GM23338 (cell line): Measurements from ENCODE around the gene SYNE4. TPM values are rescaled to one million over a fixed set of nuclear protein-coding genes. Genes with fewer than 3 reads are reported as not detected.
A peak's percentile ranks its signal among the peaks of the same experiment; 100 is the strongest.

Source experiments
- ATAC-seq: fragments of 200-7000 bp; cut with Tn5 transposase; 3 replicates; pipeline ENCODE4 v1.9.1; 2020
- DNase-seq: peaks from one replicate; pipeline ENCODE4 v3.0.0-alpha.2; 2015; ENCODE audit warnings: low spot score
- H2AFZ ChIP-seq: fragments of 200-600 bp; sonication (generic); 2 replicates; pipeline ENCODE4 v1.8.0; 2016; ENCODE audit warnings: antibody characterized with exemption, mild to moderate bottlenecking, moderate library complexity
- H3F3A ChIP-seq: fragments of 200-600 bp; sonication (generic); replicated peaks from 2 replicates; pipeline ENCODE4 v1.8.0; 2017; ENCODE audit warnings: antibody characterized with exemption, mixed run types, low read depth
- H3K27ac ChIP-seq: fragments of 200-600 bp; sonication (generic); 2 replicates; pipeline ENCODE4 v1.6.1; 2016; ENCODE audit warnings: low read depth
- H3K27me3 ChIP-seq: fragments of 200-600 bp; sonication (generic); 2 replicates; pipeline ENCODE4 v1.8.0; 2016; ENCODE audit warnings: mild to moderate bottlenecking, mixed run types, moderate library complexity; ENCODE audit not compliant: insufficient read depth
- H3K36me3 ChIP-seq: fragments of 200-600 bp; sonication (generic); 2 replicates; pipeline ENCODE4 v1.8.0; 2016; ENCODE audit warnings: mild to moderate bottlenecking; ENCODE audit not compliant: insufficient read depth
- H3K4me1 ChIP-seq: fragments of 200-600 bp; sonication (generic); 2 replicates; pipeline ENCODE4 v1.8.0; 2016; ENCODE audit warnings: mild to moderate bottlenecking, moderate library complexity; ENCODE audit not compliant: insufficient read depth
- H3K4me2 ChIP-seq: fragments of 200-600 bp; sonication (generic); 2 replicates; pipeline ENCODE4 v1.7.1; 2017; ENCODE audit warnings: mixed run types
- H3K4me3 ChIP-seq: fragments of 200-600 bp; sonication (generic); 2 replicates; pipeline ENCODE4 v1.6.1; 2016; ENCODE audit warnings: mixed run types
- H3K79me2 ChIP-seq: fragments of 200-600 bp; sonication (generic); replicated peaks from 2 replicates; pipeline ENCODE4 v1.8.0; 2017; ENCODE audit warnings: mild to moderate bottlenecking; ENCODE audit not compliant: insufficient read depth
- H3K9me2 ChIP-seq: fragments of 200-600 bp; sonication (generic); 2 replicates; pipeline ENCODE4 v1.8.0; 2017; ENCODE audit not compliant: insufficient read depth
- H4K20me1 ChIP-seq: fragments of 200-600 bp; sonication (generic); replicated peaks from 2 replicates; pipeline ENCODE4 v1.8.0; 2017; ENCODE audit warnings: mild to moderate bottlenecking; ENCODE audit not compliant: insufficient read depth
- H3K27ac Mint-ChIP-seq: 2 replicates; pipeline ENCODE4 v1.8.0; 2020; ENCODE audit warnings: inconsistent platforms, mild to moderate bottlenecking, moderate library complexity, mixed read lengths
- H3K27me3 Mint-ChIP-seq: 3 replicates; pipeline ENCODE4 v1.8.0; 2022; ENCODE audit warnings: low read depth, mild to moderate bottlenecking, moderate library complexity, mixed read lengths, inconsistent platforms; ENCODE audit not compliant: insufficient read depth, poor library complexity
- H3K36me3 Mint-ChIP-seq: 3 replicates; pipeline ENCODE4 v1.8.0; 2021; ENCODE audit warnings: low read depth, mild to moderate bottlenecking, inconsistent platforms, moderate library complexity, mixed read lengths
- H3K4me1 Mint-ChIP-seq: 3 replicates; pipeline ENCODE4 v1.8.0; 2020; ENCODE audit warnings: mild to moderate bottlenecking, inconsistent platforms, mixed read lengths
- H3K4me3 Mint-ChIP-seq: 3 replicates; pipeline ENCODE4 v1.8.0; 2021; ENCODE audit warnings: moderate library complexity, mild to moderate bottlenecking, inconsistent platforms, mixed read lengths
- H3K9me3 Mint-ChIP-seq: 3 replicates; pipeline ENCODE4 v1.8.0; 2020; ENCODE audit warnings: moderate library complexity, mild to moderate bottlenecking, inconsistent platforms, mixed read lengths
- CREB1 ChIP-seq: fragments of 250-450 bp; sonication (Bioruptor Pico); IDR thresholded peaks from 2 replicates; pipeline ENCODE4 v1.5.0; 2020; ENCODE audit warnings: low read depth, mild to moderate bottlenecking, moderate library complexity
- CTCF ChIP-seq, 2 experiments: fragments of 200-600 bp in 1 of 2; sonication (generic) in 1 of 2; conservative IDR thresholded peaks; 2 replicates each; pipeline versions ENCODE4 v1.5.1 to v1.6.1; 2016 to 2017; ENCODE audit warnings: antibody characterized with exemption in 2 of 2, low read depth in 2 of 2, mild to moderate bottlenecking in 2 of 2, moderate library complexity in 1 of 2
- EZH2phosphoT487 ChIP-seq: fragments of 200-600 bp; sonication (generic); IDR thresholded peaks from one replicate; pipeline ENCODE4 v1.8.1; 2018; ENCODE audit warnings: antibody characterized with exemption; ENCODE audit not compliant: unreplicated experiment
- JUNB ChIP-seq: IDR thresholded peaks from one replicate; pipeline ENCODE4 v1.6.1; 2016; ENCODE audit warnings: antibody characterized with exemption; ENCODE audit not compliant: unreplicated experiment
- NANOG ChIP-seq: IDR thresholded peaks from 2 replicates; pipeline ENCODE4 v1.6.1; 2016; ENCODE audit warnings: antibody characterized with exemption, borderline replicate concordance
- POLR2AphosphoS5 ChIP-seq: IDR thresholded peaks from 2 replicates; pipeline ENCODE4 v1.6.1; 2016; ENCODE audit warnings: antibody characterized with exemption, low read depth
- REST ChIP-seq: IDR thresholded peaks from one replicate; pipeline ENCODE4 v1.6.1; 2018; ENCODE audit warnings: antibody characterized with exemption; ENCODE audit not compliant: unreplicated experiment
- STAT1 ChIP-seq: IDR thresholded peaks from one replicate; pipeline ENCODE4 v1.6.1; 2016; ENCODE audit warnings: antibody characterized with exemption; ENCODE audit not compliant: unreplicated experiment
- ZNF114 ChIP-seq: fragments of 250-450 bp; sonication (Bioruptor Pico); IDR thresholded peaks from 2 replicates; pipeline ENCODE4 v1.5.0; 2020; ENCODE audit warnings: mild to moderate bottlenecking, moderate library complexity
- ZNF331 ChIP-seq: fragments of 250-450 bp; sonication (Bioruptor Pico); IDR thresholded peaks from 2 replicates; pipeline ENCODE4 v1.5.0; 2020; ENCODE audit warnings: low read depth, mild to moderate bottlenecking, moderate library complexity
- polyA plus RNA-seq: library from polyadenylated mRNA; unstranded; fragments of >200 nt; fragmentation: Nextera tagmentation; extraction: Ambion mirVana; gene quantifications from 2 replicates; pipeline ENCODE4 v1.2.1, GENCODE V29; 2016
- total RNA-seq: library from RNA; depleted of rRNA; stranded (reverse); fragments of >200 nt; shearing (Covaris generic); gene quantifications from 2 replicates; pipeline ENCODE4 v1.2.3, GENCODE V29; 2014

The SYNE4 gene
- total and polyA plus RNA-seq, 2 experiments from 2014 or later: 26.1 to 49.8 TPM

DNA sequence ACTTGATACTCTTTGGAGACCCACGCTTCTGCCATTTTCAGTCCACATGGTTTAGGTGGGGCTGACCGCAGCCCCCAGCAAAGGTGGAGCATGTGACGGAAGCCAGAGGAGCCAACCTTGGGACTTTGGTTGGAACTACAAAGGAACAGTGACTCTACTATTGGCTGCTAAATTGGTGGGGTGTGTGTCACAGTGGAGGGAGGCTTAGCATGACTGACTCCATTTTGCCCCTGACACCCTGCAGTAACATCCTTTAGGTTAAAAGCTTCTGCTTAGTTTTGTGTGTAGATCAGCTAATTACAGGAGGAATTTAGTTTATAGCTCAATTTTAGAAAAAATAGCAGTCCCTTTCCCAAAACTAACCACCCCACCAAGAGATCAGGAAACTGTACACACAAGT is 7.0 kb downstream of the SYNE4 start:
- H3K27ac Mint-ChIP-seq: no peak overlapping the region
- peaks cover 43% of the 10 kb centered on the region for H3K36me3 Mint-ChIP-seq
- no peaks in the 10 kb centered on the region for H3K27me3 Mint-ChIP-seq
- Histone ChIP-seq H3K4me2 (no peak overlapping the region), H3K4me1 (no peaks in the 10 kb centered on the region), H3K36me3 (peaks cover 5% of the 10 kb centered on the region; the same call in 1 of the 2 replicates), H3K4me3 (no peak overlapping the region), H4K20me1 (peaks cover 11% of the 10 kb centered on the region), H3F3A (peaks cover 6% of the 10 kb centered on the region; the same call in 1 of the 2 replicates), H3K27me3 (no peaks in the 10 kb centered on the region), H2AFZ (no peak overlapping the region), H3K9me2 (no peaks in the 10 kb centered on the region), H3K79me2 (peaks cover 3% of the 10 kb centered on the region; the same call in 1 of the 2 replicates), H3K27ac (no peak overlapping the region)
- H3K4me3 Mint-ChIP-seq: no peak overlapping the region
- ATAC-seq: no peak
- TF ChIP-seq REST: no peak
- no peak for TF ChIP-seq ZNF114 (CRISPR knock-in tag)
- no peak for TF ChIP-seq NANOG
- no peak for TF ChIP-seq EZH2phosphoT487
- TF ChIP-seq ZNF331 (CRISPR knock-in tag): no peak
- TF ChIP-seq STAT1: no peak
- DNase-seq: no peak
- H3K9me3 Mint-ChIP-seq: no peaks in the 10 kb centered on the region; the same call in 2 of the 3 replicates
- peaks cover 5% of the 10 kb centered on the region; the same call in 2 of the 3 replicates for H3K4me1 Mint-ChIP-seq

DNA sequence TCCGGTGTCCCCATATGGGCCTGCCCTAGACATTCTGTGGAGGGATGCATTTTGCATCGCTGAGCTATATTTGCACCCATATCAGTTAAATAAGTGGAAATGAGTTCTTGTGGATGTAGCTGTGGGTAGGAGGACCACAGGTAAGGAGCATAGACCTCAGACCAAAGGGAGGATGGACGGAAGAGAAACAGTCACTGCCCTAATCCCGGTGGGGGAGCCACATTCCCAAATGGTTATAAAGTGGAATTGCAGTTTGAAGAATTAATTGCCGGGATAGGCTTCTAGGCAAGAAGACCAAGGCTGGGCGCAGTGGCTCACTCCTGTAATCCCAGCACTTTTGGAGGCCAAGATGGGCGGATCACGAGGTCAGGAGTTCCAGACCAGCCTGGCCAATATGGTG is 11.8 kb downstream of the SYNE4 start:
- Histone ChIP-seq H3K36me3 (no peaks in the 10 kb centered on the region), H3K4me3 (peak overlapping the region; percentile 91; the same call in 1 of the 2 replicates), H3K9me2 (no peaks in the 10 kb centered on the region), H4K20me1 (peaks cover 13% of the 10 kb centered on the region), H2AFZ (no peak overlapping the region), H3K27ac (no peak overlapping the region), H3F3A (peaks cover 12% of the 10 kb centered on the region; the same call in 1 of the 2 replicates), H3K79me2 (peaks cover 13% of the 10 kb centered on the region; the same call in 1 of the 2 replicates), H3K4me1 (peaks cover 9% of the 10 kb centered on the region; the same call in 1 of the 2 replicates), H3K27me3 (no peaks in the 10 kb centered on the region), H3K4me2 (0 out of 2 replicates have a peak overlapping the region, but pooled peaks have one; percentile 95)
- H3K4me3 Mint-ChIP-seq: peak overlapping the region; percentile 89; the same call in 1 of the 3 replicates
- peaks cover 7% of the 10 kb centered on the region for H3K27me3 Mint-ChIP-seq
- peaks cover 11% of the 10 kb centered on the region; the same call in 2 of the 3 replicates for H3K36me3 Mint-ChIP-seq
- H3K4me1 Mint-ChIP-seq: peaks cover 14% of the 10 kb centered on the region; the same call in 2 of the 3 replicates
- H3K27ac Mint-ChIP-seq: no peak overlapping the region
- H3K9me3 Mint-ChIP-seq: no peaks in the 10 kb centered on the region
- ATAC-seq (no peak), DNase-seq (no peak)
- TF ChIP-seq JUNB (no peak), POLR2AphosphoS5 (no peak), STAT1 (no peak), CREB1 (CRISPR knock-in tag) (no peak), CTCF (conservative IDR thresholded peaks at IDR 0.05; ENCODE audit: low read depth in 2 of 2) (no peak), ZNF331 (CRISPR knock-in tag) (no peak), NANOG (no peak), REST (no peak), ZNF114 (CRISPR knock-in tag) (no peak)
